A172 (cell line): Measurements from ENCODE around the gene C9orf50. TPM values are rescaled to one million over a fixed set of nuclear protein-coding genes. Genes with fewer than 3 reads are reported as not detected.
A peak's percentile ranks its signal among the peaks of the same experiment; 100 is the strongest.

Experiments
- DNase-seq: peaks from one replicate; pipeline ENCODE4 v3.0.0-alpha.2; 2015; ENCODE audit warnings: low spot score
- total RNA-seq: library from RNA; depleted of rRNA; stranded (reverse); fragments of >200 nt; shearing (Covaris generic); gene quantifications from 2 replicates; pipeline ENCODE4 v1.2.3, GENCODE V29; 2014

C9orf50 gene
- total RNA-seq, 1 experiment from 2014 or later, result not detected

DNA sequence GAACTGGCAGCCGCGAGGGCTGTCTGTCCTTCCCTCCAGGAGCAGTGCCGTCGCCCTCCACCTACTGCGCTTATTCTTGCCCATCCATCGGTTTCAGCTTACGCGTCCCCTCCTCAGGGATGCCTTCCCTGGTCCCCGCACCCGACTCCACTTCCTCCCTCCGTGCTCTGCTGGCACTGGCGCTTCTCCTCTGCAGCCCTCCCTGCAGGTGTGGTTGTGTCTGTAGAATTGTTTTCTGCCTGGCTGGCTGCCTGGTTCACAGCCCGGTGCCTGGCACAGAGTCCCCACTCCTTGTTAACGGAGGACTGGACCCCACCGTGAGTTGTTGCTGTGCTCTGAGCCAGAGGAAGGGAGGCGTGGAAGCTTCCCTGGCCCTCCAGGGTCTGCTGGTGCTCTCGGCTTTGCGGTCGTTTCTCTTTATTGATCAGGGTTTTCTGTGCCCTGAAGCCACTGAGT, 10.8 kb upstream of the C9orf50 start:
- DNase-seq, result no peak

DNA sequence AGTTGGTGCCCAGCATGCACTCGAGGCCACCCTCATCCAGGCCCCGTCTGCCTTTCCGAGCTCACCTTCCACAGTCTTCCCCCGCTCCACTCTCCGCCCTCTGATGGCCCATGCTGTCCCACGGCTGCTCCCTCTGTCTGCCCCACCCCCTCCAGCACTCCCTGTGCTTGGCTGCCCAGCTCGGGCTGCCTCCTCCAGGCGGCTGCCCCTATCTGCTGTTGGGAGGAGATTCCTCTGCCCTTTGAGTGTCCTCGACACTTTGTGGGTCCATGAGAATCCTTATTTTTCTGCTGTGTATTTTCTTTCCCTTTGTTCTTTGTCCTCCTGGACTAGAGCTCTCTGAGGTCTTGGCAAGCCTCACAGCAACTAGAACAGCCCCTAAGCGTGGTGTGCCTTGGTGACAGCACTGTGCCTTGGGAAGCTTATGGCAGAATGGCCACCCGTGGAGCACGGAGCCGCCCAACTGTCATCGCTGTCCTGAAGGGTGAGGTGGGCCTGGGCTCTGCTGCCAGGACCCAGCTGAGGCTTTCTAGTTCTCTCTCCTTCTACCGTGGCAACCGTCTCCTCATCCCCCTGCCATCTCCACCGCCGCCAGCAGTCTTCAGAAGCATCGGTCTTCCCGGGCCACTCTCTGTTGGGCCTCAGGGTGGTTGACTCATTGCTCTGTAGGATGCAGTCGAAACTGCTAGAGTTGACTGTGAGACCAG, 10.2 kb upstream of the C9orf50 start:
- DNase-seq, result no peak

DNA sequence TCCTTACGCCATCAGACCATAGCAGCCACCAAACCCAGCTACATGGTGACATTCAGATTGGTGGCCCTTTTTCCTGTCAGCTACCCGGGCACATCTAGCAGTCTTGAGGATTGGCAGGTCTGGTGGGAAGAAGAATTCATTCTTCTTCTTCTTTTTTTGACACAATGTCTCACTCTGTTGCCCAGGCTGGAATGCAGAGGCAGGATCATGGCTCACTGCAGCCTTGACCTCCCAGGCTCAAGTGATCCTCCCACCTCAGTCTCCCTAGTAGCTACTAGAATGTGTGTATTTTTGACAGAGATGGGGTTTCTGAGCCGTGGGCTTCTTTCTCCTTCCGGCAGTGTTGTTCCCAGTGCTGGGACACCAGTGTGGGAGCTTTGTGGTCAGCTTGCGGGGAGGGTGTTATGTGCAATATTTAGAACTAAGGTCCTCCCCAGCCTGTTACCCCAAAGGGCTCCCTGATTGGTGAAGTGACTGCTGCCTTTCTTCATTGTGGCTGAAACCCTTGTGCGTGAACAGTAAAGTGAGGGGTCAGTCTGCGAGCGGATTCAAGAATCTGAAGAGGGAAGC, 8.4 kb upstream of the C9orf50 start:
- DNase-seq, result no peak

DNA sequence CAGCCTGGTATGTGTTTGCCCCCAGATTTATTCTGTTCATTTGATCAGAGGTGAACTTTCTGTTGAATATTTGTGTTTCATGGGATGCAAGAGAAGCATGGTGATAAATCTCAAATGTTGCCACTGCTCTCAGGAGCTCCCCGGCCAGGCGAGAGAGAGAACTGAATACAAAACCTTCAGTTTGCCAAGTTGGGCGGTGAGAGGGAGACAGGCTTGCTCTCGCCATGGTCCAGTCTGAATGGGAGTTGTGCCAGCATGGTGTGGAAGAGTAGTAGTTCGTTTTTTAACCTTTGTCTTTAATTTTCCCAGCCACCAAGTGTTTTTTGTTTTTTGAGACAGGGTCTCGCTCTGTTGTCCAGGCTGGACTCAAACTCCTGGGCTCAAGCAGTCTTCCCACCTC, 7.8 kb upstream of the C9orf50 start:
- DNase-seq, result no peak

DNA sequence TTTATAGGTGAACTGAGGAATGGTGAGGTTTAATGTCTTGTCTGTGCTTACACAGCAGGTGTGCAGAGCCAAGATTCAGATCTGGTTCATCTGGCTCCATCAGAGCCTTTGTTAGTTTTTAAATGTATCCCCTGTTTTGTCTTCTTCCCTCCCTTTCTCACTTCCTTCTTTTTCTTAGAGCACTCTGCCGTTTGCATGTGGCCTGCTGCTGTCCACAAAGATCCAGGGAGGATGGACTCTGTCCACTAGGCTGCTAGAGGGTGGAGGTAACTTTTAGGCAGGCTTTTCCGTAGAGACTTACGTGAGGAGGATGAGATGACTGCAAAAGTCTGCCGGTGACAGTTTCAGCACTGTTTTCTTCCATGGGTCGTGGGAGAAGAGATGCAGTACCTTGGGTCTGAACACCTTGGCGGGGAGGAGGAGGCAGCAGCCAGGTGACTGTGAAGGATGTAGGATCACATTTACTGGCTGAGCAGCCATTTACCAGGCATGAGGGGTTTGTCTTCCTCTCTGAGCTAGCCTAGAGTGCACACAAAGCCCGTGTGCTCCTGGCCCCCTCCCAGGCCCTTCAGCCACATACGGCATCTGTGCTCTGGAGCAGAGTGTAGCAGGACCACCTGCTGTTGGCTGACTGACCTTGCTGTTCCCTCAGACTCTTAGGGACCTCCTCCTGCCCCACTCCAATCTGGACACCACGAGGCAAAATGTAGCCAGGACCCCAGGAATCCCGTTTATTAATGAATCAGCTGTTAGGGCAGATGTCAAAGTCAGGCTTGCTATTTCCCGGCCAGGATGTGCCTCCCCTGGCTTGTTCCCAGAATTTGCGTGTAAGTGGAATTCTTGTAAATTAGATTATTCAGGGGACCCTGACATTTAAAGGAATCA, 6.9 kb upstream of the C9orf50 start:
- no peak for DNase-seq

DNA sequence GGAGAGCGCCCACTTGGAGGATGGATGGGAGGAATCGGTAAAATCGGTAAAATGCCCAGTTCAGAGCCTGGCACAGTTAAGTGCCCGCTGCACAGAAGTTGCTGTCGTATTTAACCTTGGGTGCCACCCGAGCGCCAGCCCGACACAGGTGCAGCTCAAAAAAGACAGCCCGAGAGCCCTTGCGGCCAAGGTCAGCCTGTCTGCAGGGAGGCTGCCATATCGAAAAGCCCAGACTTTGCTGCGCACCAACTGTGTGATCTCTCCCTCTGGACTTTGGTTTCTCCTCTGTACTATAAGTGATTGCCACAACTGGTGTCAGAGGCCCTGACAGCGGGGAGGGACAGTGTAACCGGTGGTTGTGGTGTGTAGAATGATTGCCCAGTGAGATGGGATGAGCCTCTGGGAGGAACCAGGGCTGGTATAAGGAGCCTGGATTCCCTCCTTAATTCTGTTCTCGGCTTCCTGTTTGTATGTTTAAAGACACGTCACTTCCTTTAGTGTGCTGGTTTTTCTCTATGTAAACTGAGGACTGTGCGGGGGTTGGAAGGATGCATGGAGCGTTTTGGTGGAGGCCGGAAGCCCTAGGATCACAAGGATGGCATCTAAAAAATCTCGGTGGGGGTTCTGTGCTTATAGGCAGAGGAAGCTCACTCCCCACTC, 5.9 kb upstream of the C9orf50 start:
- peak; percentile 57 for DNase-seq

DNA sequence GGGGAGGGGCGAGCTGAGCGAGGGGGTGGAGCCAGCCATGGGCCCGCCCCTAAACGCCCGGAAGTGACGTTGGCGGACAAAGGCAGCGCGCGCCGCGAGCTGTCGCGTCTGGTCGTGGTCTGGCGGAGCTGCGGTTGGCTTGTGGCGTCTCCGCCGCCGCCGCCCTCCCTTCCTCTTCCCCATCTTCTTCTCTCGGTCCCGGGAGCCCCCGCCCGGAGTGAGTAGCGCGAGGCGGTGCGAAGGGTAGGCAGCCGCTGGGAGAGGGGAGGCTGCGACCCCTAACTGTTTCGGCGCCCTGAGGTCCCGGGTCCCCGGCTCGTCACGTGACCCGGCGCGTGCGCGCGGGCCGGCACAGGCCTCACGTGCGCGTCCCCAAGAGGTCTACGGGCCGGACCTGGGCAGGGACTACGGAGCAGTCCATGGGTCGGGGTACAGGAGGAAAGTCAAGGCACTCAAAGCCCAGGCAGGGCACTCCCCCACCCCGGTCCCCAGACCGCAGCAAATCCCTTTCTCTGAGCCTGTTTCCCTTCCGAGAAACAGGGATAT, 5.3 kb upstream of the C9orf50 start, which contains the start of gene NTMT1:
Gene NTMT1 (plus strand): TSS at position 85 of the 546 bp plus-strand sequence. CDS start 6,541 bp downstream, outside the sequence.
- DNase-seq, result peak; percentile 51

DNA sequence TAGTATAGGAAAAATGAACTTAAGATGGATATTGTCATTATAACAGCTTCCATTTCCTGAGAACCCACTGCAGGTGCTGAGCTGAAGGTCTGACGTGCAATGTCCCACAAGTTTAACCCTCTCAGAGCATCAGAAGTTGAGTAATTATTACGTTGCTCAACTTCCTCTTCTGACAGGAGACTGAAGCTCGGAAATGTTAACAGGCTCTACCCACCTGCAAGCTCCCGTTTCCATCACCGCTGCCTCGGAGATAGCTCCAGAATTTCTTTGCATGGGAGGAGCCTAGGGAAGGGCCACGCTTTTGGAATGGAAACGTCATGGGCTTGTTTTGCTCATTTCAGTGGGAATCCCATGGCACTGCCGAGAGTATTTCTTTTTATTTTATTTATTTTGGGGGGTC, 4.0 kb upstream of the C9orf50 start:
- DNase-seq, result no peak

DNA sequence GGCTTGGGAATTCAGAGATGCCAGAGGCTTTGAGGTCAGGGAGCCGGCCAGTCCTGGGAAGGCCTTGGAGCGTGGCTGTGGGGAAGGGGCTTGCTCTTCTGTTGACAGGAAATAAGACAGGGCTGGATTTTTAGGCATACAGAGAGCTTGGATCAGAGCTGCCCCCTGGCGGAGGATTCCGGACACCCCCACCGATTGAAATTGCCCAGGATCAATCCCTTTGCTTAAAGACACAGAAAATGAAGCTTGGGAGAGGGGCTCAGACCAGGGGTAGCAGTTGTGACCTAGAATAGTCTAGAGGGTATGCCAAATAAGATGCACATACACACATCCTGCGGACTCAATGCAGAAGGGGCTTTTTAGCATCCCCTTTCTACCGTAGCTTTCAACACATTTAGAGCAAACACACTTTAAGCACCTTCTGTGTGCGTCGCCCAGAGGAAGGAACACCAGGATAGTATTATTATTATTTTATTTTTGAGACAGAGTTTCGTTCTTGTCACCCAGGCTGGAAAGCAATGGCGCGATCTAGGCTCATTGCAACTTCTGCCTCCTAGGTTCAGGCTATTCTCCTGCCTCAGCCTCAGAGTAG, 3.4 kb upstream of the C9orf50 start:
- DNase-seq, result peak; percentile 44

DNA sequence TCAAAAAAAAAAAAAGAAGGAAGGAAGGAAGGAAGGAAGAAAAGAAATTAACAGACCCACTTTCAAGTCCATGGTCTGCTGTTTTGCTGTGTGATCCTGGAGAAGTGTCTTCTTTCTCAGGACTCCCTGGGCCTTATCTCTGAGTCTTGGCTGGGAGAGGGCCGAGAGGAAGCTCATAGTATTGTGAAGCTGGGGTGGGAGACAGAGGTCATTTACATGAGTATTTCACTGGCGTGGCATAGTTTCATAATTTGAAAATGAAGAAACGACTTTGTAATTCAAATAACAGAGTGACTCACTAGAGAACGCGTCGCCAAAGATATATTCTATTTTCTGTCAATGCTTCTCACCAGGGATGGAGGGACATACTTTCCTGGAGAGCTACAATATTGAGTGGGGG, 2.4 kb upstream of the C9orf50 start:
- DNase-seq, result no peak

DNA sequence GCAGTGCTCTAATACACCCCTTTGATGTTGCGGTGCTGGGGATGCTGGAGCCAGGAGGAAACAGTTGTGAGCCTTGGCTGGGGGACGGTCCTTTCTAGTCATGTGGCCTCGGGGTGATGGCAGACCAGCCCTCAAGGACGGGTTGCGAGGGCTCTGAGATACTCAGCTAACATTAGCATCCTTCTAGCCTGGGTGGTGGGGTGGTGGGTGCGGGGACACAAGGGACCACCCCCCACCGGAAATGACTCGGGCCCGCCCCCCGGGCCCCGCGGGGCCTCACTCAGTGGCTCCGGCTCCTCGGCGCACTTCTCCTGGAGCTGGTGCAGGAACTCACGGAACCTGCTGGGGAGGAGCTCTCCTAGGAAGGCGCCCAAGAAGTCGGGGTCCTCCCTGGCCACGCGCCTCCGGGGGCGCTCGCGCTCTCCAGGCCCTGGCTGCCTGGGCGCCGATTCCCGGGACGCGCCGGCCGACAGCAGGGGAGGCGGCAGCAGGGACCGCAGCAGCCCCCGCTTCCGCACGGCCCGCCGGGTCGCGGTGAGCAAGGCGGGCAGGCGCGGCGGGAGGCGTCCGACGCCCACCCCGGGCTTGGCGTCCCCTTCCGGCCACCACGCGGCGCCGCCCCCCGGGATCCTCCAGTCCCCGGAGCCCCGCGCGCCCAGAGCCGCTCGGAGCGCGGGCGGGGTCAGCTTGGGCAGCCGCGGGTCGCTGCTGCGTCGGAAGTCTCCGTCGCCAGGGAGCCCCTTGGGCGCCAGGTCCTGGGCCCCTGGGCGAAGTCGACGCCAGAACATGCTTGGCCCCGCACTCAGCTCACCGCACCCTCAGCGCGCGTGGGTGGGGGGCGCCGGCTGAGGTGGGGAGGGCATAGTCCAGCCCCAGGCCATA, 873 bp downstream of the C9orf50 start:
- no peak for DNase-seq

DNA sequence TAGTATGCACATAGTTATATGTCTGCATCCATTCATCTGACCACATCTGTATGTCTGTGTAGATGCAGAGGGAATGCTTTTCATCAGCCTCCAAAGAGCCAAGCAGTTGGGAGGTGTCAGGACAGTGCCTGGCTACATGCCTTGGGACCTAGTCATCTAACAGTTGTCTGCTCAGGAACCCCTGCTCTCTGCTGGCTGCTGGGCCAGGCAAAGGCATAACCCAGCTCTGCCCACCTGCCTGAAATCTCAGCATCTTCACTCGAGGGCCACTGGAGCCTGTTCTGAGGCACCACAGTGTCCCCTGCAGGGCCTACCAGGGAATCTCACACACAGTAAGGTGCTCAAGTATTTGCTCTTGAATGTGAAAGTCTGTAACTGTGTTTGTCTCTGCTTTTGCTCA, 3.7 kb downstream of the C9orf50 start:
- DNase-seq, result peak; percentile 75

DNA sequence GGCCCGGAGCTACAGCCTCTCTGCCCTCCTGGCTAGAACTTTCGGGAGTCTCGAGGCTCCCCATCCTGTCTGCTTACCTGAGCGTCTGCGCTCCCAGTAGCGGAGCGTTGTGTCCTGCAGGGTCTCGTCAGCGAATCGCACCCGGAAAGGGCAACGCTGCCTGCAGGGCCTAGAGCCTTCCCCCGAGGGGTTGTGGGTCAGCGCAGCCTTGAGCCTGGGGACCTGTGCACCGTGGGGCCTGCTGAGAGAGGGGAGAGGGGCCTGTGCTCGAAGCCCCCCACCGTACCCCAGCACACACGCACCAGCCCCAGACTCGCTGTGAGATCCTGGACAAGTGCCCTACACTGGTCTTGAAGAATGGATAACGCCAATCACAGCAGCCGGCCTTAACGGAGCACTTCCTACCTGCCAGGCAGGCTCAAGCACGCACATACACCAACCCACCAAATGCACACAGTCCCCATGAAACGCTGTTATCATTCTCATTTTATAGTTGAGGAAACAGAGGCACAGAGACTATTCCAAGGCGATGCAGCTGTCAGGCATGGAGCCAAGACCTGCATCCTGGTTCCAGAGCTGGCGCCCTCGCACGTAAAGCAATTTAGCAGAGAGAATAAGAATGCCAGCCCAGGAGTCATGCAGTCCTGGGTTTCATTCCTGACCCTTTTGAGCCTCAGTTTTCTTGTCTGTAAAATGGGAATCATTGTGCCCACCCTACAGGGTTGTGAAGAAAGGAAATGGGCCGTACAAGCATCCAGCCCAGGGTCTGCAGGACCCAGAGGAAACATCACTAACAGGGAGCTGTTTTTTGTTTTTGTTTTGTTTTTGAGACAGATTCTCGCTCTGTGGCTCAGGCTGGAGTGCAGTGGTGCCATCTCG, 5.3 kb downstream of the C9orf50 start:
- no peak for DNase-seq

DNA sequence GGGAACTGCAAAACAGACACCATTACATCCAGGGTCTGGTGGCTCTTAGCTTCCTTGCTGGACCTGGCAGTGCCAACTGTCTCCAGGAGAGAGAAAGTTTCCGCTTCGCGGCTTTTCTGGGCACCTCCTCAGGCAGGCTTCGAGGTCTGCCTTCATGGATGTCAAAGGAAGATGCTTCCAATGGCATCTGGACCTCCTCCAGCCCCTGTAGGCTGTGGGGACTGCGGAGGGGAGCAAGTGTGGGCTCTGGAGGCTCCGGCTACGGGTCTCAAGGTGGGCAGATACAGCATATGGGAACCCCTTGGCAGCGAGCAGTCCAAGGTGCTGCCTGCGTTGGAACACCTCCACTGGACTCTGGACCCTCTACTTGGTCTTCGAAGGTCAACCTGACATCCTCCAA, 6.0 kb downstream of the C9orf50 start:
- DNase-seq, result no peak

DNA sequence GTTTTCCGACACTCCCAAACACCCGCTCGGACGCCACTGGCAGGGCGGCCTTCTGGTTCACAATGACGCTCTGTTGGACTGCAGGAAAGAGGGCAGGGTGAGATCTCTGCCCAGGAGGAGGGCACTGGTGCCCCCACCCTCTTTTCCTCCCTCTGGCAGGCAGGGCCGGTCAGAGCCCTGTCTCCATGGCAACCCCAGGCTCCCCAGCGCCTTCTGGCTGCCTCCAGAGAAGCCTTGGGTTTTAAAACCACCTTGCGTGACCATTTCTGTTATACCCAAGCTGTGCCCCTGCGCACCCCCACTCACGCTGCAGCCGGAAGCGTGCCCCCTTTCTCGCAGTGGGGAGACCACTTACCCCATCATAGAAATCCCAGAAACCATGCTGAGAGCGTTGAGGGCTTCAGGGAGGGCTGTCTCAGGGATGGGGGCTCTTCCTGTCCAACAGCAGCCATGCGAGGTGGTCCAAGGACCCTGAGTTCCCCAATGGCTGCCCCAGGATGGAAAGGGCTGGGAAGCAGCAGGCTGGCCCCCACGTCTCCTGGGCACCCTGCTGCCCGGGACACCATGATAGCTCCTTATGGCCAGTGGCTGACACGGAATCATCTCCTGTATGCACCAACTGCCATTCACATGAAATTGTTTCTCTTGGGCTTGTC, 7.3 kb downstream of the C9orf50 start:
- DNase-seq, result peak; percentile 42

DNA sequence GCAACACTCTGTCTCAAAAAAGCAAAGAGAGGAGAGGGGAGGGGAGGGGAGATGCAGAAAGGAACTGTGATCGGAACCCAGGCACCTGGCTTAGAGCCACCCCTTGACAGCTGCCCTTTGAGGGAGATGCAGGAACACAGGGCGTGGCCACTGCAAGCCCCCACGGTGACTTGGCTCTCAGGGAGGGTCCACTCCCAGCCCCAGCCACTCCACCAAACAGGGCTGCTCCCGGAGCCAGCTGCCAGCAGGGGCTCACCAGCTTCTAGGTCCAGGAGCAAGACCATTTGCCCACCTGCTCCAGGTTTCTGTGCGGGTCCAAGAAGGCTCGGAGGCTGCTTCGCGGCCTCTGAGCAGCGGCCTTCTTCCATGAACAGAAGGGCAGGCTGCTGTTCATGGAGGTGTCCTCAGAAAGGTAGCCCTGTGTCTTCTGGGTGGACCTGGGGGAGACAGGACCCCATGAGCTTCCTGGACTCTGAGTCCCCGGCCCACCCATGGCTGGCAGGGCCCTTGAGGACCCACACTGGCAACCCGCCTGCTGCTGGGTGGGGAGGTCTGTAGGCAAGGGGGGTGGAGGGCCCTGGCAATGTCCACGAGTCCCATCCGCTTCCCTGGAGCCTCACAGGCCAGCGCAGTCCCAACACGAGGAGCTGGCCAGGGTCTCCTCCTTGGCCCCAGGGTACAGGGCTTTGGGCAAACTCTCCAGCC, 7.9 kb downstream of the C9orf50 start:
- no peak for DNase-seq

DNA sequence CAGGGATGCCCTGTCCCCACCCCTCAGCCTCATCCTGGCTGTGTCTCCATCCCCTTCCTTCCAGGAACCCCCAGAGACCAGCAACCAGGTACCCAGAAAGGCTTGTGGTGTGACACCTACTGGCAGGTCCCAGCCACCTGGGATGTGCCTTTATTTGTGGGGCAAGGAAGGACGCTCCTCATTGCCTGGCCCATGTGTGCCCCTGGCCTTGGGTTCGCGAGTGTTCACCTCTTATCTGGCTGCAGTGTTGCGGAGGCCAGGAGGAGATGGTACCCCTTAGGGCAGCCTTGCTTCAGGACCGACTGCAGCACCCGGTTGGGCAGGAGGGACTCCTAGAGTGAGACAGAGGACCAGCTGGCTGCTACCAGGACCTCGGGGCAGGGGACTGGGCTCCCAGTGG, 8.8 kb downstream of the C9orf50 start:
- no peak for DNase-seq

DNA sequence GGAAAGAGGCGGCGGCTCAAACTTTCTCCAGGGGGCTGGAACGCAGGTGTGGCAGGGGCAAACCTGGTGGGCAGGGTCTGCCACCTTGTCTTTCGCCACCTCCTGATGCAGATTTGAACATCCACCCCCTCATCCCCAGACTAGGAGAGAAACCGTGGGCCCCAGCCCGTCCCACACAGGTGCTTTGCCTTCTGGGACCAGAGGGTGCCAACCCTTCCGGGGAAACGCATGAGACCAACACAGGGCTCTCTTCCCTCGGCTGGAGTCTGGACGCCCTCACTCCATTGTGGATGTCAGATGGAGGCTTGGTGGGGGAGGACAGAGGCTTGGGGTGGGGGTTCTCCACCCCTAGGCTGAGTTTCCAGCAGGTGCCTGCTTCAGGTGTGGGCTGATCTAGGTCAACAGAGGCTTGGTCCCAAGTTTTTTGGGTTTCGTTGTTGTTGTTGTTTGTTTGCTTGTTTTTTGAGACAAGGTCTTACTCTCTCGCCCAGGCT, 9.5 kb downstream of the C9orf50 start:
- no peak for DNase-seq
